Measurements from ENCODE around the gene USP31. TPM values are rescaled to one million over a fixed set of nuclear protein-coding genes. Genes with fewer than 3 reads are reported as not detected.
A peak's percentile ranks its signal among the peaks of the same experiment; 100 is the strongest.

The USP31 gene
- total RNA-seq, 1 experiment from 2014 or later = 3.5 TPM

DNA sequence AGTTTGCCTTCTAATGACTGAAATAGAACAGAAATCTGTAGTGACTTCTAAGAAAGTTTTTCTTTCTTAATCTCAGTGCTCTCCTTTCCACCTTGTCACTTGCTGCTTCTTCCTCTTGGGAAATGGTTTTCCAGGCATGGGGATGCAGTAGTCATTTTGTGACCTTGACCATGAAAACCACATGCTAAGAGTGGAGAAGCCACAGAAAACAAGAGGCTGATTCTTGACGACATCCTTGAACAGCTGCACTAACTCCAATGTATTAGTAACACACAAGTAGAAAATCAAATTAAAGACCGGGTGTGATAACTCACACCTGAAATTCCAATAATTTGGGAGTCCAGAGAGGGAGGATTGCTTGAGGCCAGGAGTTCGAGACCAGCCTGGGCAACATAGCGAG is 15.5 kb upstream of the USP31 start:
- Histone ChIP-seq H3K27me3 (ENCODE audit: low read length) (no peaks in the 10 kb centered on the region), H3K4me1 (ENCODE audit: low read length) (no peaks in the 10 kb centered on the region), H3K36me3 (ENCODE audit: insufficient read depth, low read length) (no peaks in the 10 kb centered on the region), H3K9me3 (ENCODE audit: low read length) (no peaks in the 10 kb centered on the region), H4K20me1 (ENCODE audit: insufficient read depth, low read depth, low read length) (no peaks in the 10 kb centered on the region), H3K79me2 (ENCODE audit: low read length) (no peaks in the 10 kb centered on the region), H3K4me3 (ENCODE audit: low read length) (no peak overlapping the region), H2AFZ (ENCODE audit: low read length) (no peak overlapping the region), H3K9ac (ENCODE audit: low read length) (no peak overlapping the region), H3K4me2 (ENCODE audit: low read depth, low read length, poor library complexity, severe bottlenecking) (no peak overlapping the region), H3K27ac (ENCODE audit: low read length) (no peak overlapping the region), H3K9me2 (replicated peaks; ENCODE audit: insufficient read depth, low read length) (no peaks in the 10 kb centered on the region)
- no peak for DNase-seq

DNA sequence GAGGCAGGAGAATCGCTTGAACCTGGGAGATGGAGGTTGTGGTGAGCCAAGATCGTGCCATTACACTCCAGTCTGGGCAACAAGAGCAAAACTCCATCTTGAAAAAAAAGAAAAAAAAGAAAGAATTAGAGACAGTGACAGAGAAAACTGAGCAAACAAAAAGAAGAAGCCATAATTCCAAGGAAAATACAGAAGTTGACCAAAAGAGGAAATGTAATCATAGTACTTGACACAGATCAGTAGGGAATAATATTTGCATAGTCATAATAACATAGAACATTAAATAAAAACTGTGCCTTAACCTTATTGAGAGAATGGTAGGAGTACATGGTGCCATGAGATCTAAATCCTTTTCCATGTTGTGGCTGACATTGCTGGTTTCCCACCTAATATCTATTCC is 14.7 kb upstream of the USP31 start:
- Histone ChIP-seq H3K4me1 (ENCODE audit: low read length) (no peaks in the 10 kb centered on the region), H3K79me2 (ENCODE audit: low read length) (no peaks in the 10 kb centered on the region), H2AFZ (ENCODE audit: low read length) (no peak overlapping the region), H3K9ac (ENCODE audit: low read length) (no peak overlapping the region), H3K36me3 (ENCODE audit: insufficient read depth, low read length) (no peaks in the 10 kb centered on the region), H3K9me3 (ENCODE audit: low read length) (no peaks in the 10 kb centered on the region), H3K27me3 (ENCODE audit: low read length) (no peaks in the 10 kb centered on the region), H4K20me1 (ENCODE audit: insufficient read depth, low read depth, low read length) (no peaks in the 10 kb centered on the region), H3K4me2 (ENCODE audit: low read depth, low read length, poor library complexity, severe bottlenecking) (no peak overlapping the region), H3K9me2 (replicated peaks; ENCODE audit: insufficient read depth, low read length) (no peaks in the 10 kb centered on the region), H3K27ac (ENCODE audit: low read length) (no peak overlapping the region), H3K4me3 (ENCODE audit: low read length) (no peak overlapping the region)
- no peak for DNase-seq

DNA sequence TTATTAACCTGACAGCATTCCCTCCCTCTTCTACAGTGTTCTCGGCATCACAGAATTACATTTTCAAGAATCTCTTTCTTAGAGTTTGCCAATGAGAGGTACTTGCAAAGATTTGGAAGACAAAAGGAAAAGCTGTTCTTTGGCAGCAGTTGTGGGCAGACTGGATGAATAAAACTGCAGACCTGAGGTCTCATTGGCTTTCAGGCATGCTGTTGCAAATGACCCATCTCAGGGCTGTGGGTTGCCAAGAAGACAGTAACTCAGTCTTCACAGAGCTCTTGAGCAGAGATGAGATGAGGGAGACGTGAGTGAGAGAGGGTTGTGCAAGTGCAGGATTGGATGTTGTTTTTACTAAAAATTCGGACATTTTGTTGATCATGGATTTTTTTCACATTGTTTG is 11.3 kb upstream of the USP31 start:
- H3K9me2 ChIP-seq (replicated peaks; ENCODE audit: insufficient read depth, low read length) = no peaks in the 10 kb centered on the region
- H3K27me3 ChIP-seq (ENCODE audit: low read length) = no peaks in the 10 kb centered on the region
- H3K4me1 ChIP-seq (ENCODE audit: low read length) = no peaks in the 10 kb centered on the region
- H3K36me3 ChIP-seq (ENCODE audit: insufficient read depth, low read length) = no peaks in the 10 kb centered on the region
- H3K4me3 ChIP-seq (ENCODE audit: low read length) = no peak overlapping the region
- no peak overlapping the region for H2AFZ ChIP-seq (ENCODE audit: low read length)
- H3K4me2 ChIP-seq (ENCODE audit: low read depth, low read length, poor library complexity, severe bottlenecking) = no peak overlapping the region
- H4K20me1 ChIP-seq (ENCODE audit: insufficient read depth, low read depth, low read length) = no peaks in the 10 kb centered on the region
- H3K79me2 ChIP-seq (ENCODE audit: low read length) = no peaks in the 10 kb centered on the region
- peak; percentile 35 for DNase-seq
- no peaks in the 10 kb centered on the region for H3K9me3 ChIP-seq (ENCODE audit: low read length)
- no peak overlapping the region for H3K27ac ChIP-seq (ENCODE audit: low read length)
- no peak overlapping the region for H3K9ac ChIP-seq (ENCODE audit: low read length)

DNA sequence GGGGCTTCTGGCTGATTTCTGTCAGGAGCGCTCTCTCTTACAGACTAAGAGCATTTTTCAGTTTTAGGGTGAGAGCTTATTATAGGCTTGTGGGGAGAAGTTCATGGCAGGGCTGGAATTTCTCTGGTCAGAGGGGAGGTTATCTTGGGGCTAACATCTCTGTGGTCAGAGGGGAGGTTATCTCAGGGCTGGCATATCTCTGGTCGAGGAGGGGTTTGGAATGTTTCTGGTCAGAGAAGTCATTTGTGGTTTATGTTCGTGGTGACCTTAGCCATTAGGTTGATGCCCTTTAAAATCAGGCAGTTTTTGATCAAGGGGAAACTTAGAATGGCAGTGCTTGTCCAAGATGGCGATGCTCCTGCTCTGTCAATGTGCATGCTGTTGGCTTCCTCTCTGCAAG is 10.8 kb upstream of the USP31 start:
- Histone ChIP-seq H3K27ac (ENCODE audit: low read length) (no peak overlapping the region), H2AFZ (ENCODE audit: low read length) (no peak overlapping the region), H3K9ac (ENCODE audit: low read length) (no peak overlapping the region), H3K27me3 (ENCODE audit: low read length) (no peaks in the 10 kb centered on the region), H3K4me3 (ENCODE audit: low read length) (no peak overlapping the region), H3K36me3 (ENCODE audit: insufficient read depth, low read length) (no peaks in the 10 kb centered on the region), H3K79me2 (ENCODE audit: low read length) (no peaks in the 10 kb centered on the region), H4K20me1 (ENCODE audit: insufficient read depth, low read depth, low read length) (no peaks in the 10 kb centered on the region), H3K4me2 (ENCODE audit: low read depth, low read length, poor library complexity, severe bottlenecking) (no peak overlapping the region), H3K9me2 (replicated peaks; ENCODE audit: insufficient read depth, low read length) (no peaks in the 10 kb centered on the region), H3K9me3 (ENCODE audit: low read length) (no peaks in the 10 kb centered on the region), H3K4me1 (ENCODE audit: low read length) (no peaks in the 10 kb centered on the region)
- DNase-seq = peak; percentile 31

DNA sequence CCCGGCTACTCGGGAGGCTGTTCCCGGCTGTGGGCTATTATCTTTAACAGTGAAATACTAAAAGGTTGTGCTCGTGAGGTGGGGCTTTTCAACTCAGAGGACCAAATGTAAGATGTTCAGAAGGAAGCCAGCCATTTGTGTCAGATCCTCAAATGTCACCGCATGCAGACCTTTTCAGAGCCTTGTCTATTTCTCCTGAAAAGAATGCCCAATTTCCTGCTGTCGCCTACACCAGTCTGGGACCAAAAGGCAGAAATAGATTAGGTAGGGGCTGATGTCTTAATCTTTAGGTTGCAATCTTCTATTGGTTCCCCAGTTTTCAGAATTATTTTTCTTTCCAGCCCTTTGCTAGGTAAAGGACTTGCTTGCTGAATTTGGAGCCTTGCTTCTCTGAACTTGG is 8.9 kb upstream of the USP31 start:
- H3K36me3 ChIP-seq (ENCODE audit: insufficient read depth, low read length) = no peaks in the 10 kb centered on the region
- H3K27me3 ChIP-seq (ENCODE audit: low read length) = no peaks in the 10 kb centered on the region
- no peak overlapping the region for H3K4me3 ChIP-seq (ENCODE audit: low read length)
- H4K20me1 ChIP-seq (ENCODE audit: insufficient read depth, low read depth, low read length) = no peaks in the 10 kb centered on the region
- peak; percentile 23 for DNase-seq
- H3K9me3 ChIP-seq (ENCODE audit: low read length) = no peaks in the 10 kb centered on the region
- H3K9me2 ChIP-seq (replicated peaks; ENCODE audit: insufficient read depth, low read length) = no peaks in the 10 kb centered on the region
- H2AFZ ChIP-seq (ENCODE audit: low read length) = no peak overlapping the region
- H3K27ac ChIP-seq (ENCODE audit: low read length) = no peak overlapping the region
- no peaks in the 10 kb centered on the region for H3K79me2 ChIP-seq (ENCODE audit: low read length)
- no peak overlapping the region for H3K4me2 ChIP-seq (ENCODE audit: low read depth, low read length, poor library complexity, severe bottlenecking)
- H3K9ac ChIP-seq (ENCODE audit: low read length) = no peak overlapping the region
- no peaks in the 10 kb centered on the region for H3K4me1 ChIP-seq (ENCODE audit: low read length)

DNA sequence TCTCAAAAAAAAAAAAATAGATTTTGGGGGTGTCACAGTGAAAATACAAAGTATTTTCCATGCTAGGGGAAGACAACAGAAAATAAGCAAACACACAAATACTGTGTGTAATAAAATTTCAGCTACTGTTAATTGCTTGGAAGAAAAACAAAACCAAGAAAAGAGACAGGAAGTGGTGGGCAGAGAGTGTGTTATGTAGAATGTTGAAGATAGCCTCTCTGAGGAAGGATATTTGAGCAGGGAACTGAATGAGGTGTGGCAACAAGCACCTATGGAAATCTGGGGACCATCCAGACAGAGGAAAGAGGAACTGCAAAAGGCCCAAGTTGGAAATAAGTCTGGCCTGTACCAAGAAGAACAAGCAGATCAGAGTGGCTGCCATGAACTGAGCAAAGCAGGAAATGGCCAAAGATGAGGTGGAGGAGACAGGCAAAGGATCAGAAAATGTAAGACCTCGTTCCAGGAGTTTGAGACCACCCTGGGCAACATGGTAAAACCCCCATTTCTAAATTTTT is 7.8 kb upstream of the USP31 start:
- Histone ChIP-seq H4K20me1 (ENCODE audit: insufficient read depth, low read depth, low read length) (no peaks in the 10 kb centered on the region), H2AFZ (ENCODE audit: low read length) (no peak overlapping the region), H3K27me3 (ENCODE audit: low read length) (no peaks in the 10 kb centered on the region), H3K27ac (ENCODE audit: low read length) (no peak overlapping the region), H3K4me3 (ENCODE audit: low read length) (no peak overlapping the region), H3K9me2 (replicated peaks; ENCODE audit: insufficient read depth, low read length) (no peaks in the 10 kb centered on the region), H3K9ac (ENCODE audit: low read length) (no peak overlapping the region), H3K4me2 (ENCODE audit: low read depth, low read length, poor library complexity, severe bottlenecking) (no peak overlapping the region), H3K79me2 (ENCODE audit: low read length) (no peaks in the 10 kb centered on the region), H3K36me3 (ENCODE audit: insufficient read depth, low read length) (no peaks in the 10 kb centered on the region), H3K4me1 (ENCODE audit: low read length) (no peaks in the 10 kb centered on the region), H3K9me3 (ENCODE audit: low read length) (no peaks in the 10 kb centered on the region)
- DNase-seq = peak; percentile 33

DNA sequence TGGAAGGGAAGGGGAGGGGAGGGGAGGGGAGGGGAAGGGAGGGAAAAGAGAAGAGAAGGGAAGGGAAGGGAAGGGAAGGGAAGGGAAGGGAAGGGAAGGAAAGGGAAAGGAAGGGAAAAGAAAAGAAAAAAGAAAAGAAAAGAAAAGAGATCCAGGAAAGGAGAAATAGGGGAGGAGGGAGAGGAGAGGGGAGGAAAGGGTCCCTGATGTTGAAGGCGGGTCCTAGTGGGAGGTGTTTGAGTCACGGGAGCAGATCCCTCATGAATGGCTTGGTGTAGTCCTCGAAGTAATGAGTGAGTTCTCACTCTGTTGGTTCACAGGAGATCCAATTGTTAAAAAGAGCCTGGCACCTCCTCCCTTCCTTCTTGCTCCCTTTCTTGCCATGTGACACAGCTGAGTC is 6.9 kb upstream of the USP31 start:
- no peaks in the 10 kb centered on the region for H3K36me3 ChIP-seq (ENCODE audit: insufficient read depth, low read length)
- H3K9me3 ChIP-seq (ENCODE audit: low read length) = no peaks in the 10 kb centered on the region
- H3K79me2 ChIP-seq (ENCODE audit: low read length) = no peaks in the 10 kb centered on the region
- H2AFZ ChIP-seq (ENCODE audit: low read length) = no peak overlapping the region
- H3K4me1 ChIP-seq (ENCODE audit: low read length) = no peaks in the 10 kb centered on the region
- no peak overlapping the region for H3K4me2 ChIP-seq (ENCODE audit: low read depth, low read length, poor library complexity, severe bottlenecking)
- H3K9ac ChIP-seq (ENCODE audit: low read length) = no peak overlapping the region
- no peaks in the 10 kb centered on the region for H3K9me2 ChIP-seq (replicated peaks; ENCODE audit: insufficient read depth, low read length)
- H4K20me1 ChIP-seq (ENCODE audit: insufficient read depth, low read depth, low read length) = no peaks in the 10 kb centered on the region
- H3K27me3 ChIP-seq (ENCODE audit: low read length) = no peaks in the 10 kb centered on the region
- H3K4me3 ChIP-seq (ENCODE audit: low read length) = no peak overlapping the region
- H3K27ac ChIP-seq (ENCODE audit: low read length) = no peak overlapping the region
- DNase-seq = no peak

DNA sequence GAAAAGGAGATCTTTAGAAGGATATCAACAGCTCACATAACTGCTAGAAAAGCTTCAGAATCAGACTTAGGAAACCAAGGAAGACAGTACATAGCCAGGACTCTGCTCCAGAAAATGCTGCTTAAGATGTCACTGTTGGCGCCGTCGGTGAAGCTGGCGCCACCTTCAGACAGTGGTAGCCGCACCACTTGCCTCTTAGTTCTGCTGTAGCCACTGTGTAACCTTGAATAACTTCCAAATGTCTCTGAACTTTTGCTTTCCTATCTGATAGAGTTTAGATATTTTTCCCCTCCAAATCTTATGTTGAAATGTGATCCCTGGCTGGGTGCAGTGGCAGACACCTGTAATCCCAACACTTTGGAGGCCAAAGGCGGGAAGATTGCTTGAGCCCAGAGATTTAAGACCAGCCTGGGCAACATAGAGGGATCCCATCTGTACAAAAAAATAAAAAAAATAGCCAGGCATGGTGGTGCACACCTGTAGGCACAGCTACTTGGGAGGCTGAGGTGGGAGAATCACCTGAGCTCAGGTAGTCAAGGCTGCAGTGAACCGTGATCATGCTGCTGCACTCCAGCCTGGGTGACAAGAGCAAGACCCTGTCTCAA is 6.3 kb upstream of the USP31 start:
- H3K9me3 ChIP-seq (ENCODE audit: low read length) = no peaks in the 10 kb centered on the region
- no peaks in the 10 kb centered on the region for H3K27me3 ChIP-seq (ENCODE audit: low read length)
- DNase-seq = peak; percentile 58
- no peak overlapping the region for H3K4me3 ChIP-seq (ENCODE audit: low read length)
- H3K9ac ChIP-seq (ENCODE audit: low read length) = no peak overlapping the region
- H3K9me2 ChIP-seq (replicated peaks; ENCODE audit: insufficient read depth, low read length) = no peaks in the 10 kb centered on the region
- no peaks in the 10 kb centered on the region for H3K79me2 ChIP-seq (ENCODE audit: low read length)
- H3K4me2 ChIP-seq (ENCODE audit: low read depth, low read length, poor library complexity, severe bottlenecking) = no peak overlapping the region
- H3K4me1 ChIP-seq (ENCODE audit: low read length) = no peaks in the 10 kb centered on the region
- H3K36me3 ChIP-seq (ENCODE audit: insufficient read depth, low read length) = no peaks in the 10 kb centered on the region
- no peak overlapping the region for H3K27ac ChIP-seq (ENCODE audit: low read length)
- H4K20me1 ChIP-seq (ENCODE audit: insufficient read depth, low read depth, low read length) = no peaks in the 10 kb centered on the region
- H2AFZ ChIP-seq (ENCODE audit: low read length) = no peak overlapping the region

Data from Karpas-422 (cell line).